PC-3 (cell line): ENCODE measurements around the gene PPFIA1. TPM values are rescaled to one million over a fixed set of nuclear protein-coding genes. Genes with fewer than 3 reads are reported as not detected.

Experiments
- ATAC-seq: fragments of 200-7000 bp; cut with Tn5 transposase; 2 replicates; pipeline ENCODE4 v1.9.1; 2020; ENCODE audit warnings: mild to moderate bottlenecking, moderate library complexity
- BruUV-seq: library from RNA; stranded (reverse); fragments of 400-500 nt; replicated peaks from 2 replicates; lab custom pipeline; 2021; lab: Mats Ljungman, UMichigan
- CTCF ChIA-PET: fragments of 300-600 bp; sonication (Branson Sonifier 250); formaldehyde crosslinking; loops from one replicate; lab custom pipeline; 2022; ENCODE audit warnings: antibody characterized with exemption; lab: Charles Lee
- POLR2A ChIA-PET: fragments of 300-600 bp; sonication (Branson Sonifier 250); formaldehyde crosslinking; loops from one replicate; lab custom pipeline; 2022; ENCODE audit warnings: antibody characterized with exemption; ENCODE audit not compliant: unreplicated experiment; lab: Charles Lee
- DNase-seq: peaks from one replicate; pipeline ENCODE4 v3.0.0-alpha.2; 2015
- H2AFZ ChIP-seq: fragments of 300-600 bp; sonication (generic); 2 replicates; pipeline ENCODE4 v1.6.0; 2016; ENCODE audit warnings: antibody characterized with exemption, low read length
- H3F3A ChIP-seq: fragments of 300-600 bp; sonication (generic); one replicate; pipeline ENCODE4 v1.6.0; 2017; ENCODE audit warnings: antibody characterized with exemption, low read length, control low read depth, mild to moderate bottlenecking; ENCODE audit not compliant: unreplicated experiment
- H3K27ac ChIP-seq: fragments of 300-600 bp; sonication (generic); 2 replicates; pipeline ENCODE4 v1.5.1; 2016; ENCODE audit warnings: mild to moderate bottlenecking, low read length
- H3K27me3 ChIP-seq: fragments of 300-600 bp; sonication (generic); 2 replicates; pipeline ENCODE4 v1.6.1; 2016; ENCODE audit warnings: low read length, mixed read lengths
- H3K36me3 ChIP-seq: fragments of 300-600 bp; sonication (generic); 2 replicates; pipeline ENCODE4 v1.6.1; 2016; ENCODE audit warnings: low read depth, mixed run types, low read length, mixed read lengths
- H3K4me1 ChIP-seq: fragments of 300-600 bp; sonication (generic); 2 replicates; pipeline ENCODE4 v1.5.1; 2016; ENCODE audit warnings: low read length; ENCODE audit not compliant: insufficient read depth
- H3K4me2 ChIP-seq: fragments of 300-600 bp; sonication (generic); 2 replicates; pipeline ENCODE4 v1.6.0; 2016; ENCODE audit warnings: low read length
- H3K4me3 ChIP-seq: fragments of 300-600 bp; sonication (generic); 2 replicates; pipeline ENCODE4 v1.5.1; 2016; ENCODE audit warnings: mild to moderate bottlenecking, low read length, mixed read lengths
- H3K79me2 ChIP-seq: fragments of 300-600 bp; sonication (generic); 2 replicates; pipeline ENCODE4 v1.6.1; 2017; ENCODE audit warnings: low read length, mixed read lengths
- H3K9ac ChIP-seq: fragments of 300-600 bp; sonication (generic); 2 replicates; pipeline ENCODE4 v1.6.0; 2016; ENCODE audit warnings: mild to moderate bottlenecking, low read length
- H3K9me2 ChIP-seq: fragments of 300-600 bp; sonication (generic); replicated peaks from 2 replicates; pipeline ENCODE4 v1.6.1; 2016; ENCODE audit warnings: mixed run types, low read length, mixed read lengths
- H3K9me3 ChIP-seq: fragments of 300-600 bp; sonication (generic); 2 replicates; pipeline ENCODE4 v1.6.1; 2016; ENCODE audit warnings: low read length, mixed read lengths
- H4K20me1 ChIP-seq: fragments of 300-600 bp; sonication (generic); 2 replicates; pipeline ENCODE4 v1.6.1; 2016; ENCODE audit warnings: low read length, mixed read lengths
- EZH2 ChIP-seq: fragments of 300-600 bp; sonication (generic); IDR thresholded peaks from one replicate; pipeline ENCODE4 v1.6.1; 2017; ENCODE audit warnings: antibody characterized with exemption, mild to moderate bottlenecking, low read length; ENCODE audit not compliant: unreplicated experiment
- EZH2phosphoT487 ChIP-seq: fragments of 300-600 bp; sonication (generic); IDR thresholded peaks from 2 replicates; pipeline ENCODE4 v1.6.1; 2018; ENCODE audit warnings: mild to moderate bottlenecking, antibody characterized with exemption, low read length, borderline replicate concordance
- intact Hi-C: fragments of 100-400 bp; cut with micrococcal nuclease; formaldehyde crosslinking; loops from 2 replicates; pipeline ENCODE4 v1.9.0; 2023
- total RNA-seq: library from RNA; depleted of rRNA; stranded (reverse); fragments of >200 nt; gene quantifications from 2 replicates; pipeline ENCODE4 v1.2.3, GENCODE V29; 2014
- TF ChIP-seq, protein P1 (sequence below): fragments of 300-600 bp; sonication (generic); conservative IDR thresholded peaks from 2 replicates; pipeline ENCODE4 v1.5.1; 2017; ENCODE audit warnings: antibody characterized with exemption, low read depth, mild to moderate bottlenecking, low read length

Gene PPFIA1
- total RNA-seq, 1 experiment from 2014 or later: 57.5 TPM

- TF ChIP-seq EZH2 (no peak), EZH2phosphoT487 (no peak)
- TF ChIP-seq, protein P1, sequence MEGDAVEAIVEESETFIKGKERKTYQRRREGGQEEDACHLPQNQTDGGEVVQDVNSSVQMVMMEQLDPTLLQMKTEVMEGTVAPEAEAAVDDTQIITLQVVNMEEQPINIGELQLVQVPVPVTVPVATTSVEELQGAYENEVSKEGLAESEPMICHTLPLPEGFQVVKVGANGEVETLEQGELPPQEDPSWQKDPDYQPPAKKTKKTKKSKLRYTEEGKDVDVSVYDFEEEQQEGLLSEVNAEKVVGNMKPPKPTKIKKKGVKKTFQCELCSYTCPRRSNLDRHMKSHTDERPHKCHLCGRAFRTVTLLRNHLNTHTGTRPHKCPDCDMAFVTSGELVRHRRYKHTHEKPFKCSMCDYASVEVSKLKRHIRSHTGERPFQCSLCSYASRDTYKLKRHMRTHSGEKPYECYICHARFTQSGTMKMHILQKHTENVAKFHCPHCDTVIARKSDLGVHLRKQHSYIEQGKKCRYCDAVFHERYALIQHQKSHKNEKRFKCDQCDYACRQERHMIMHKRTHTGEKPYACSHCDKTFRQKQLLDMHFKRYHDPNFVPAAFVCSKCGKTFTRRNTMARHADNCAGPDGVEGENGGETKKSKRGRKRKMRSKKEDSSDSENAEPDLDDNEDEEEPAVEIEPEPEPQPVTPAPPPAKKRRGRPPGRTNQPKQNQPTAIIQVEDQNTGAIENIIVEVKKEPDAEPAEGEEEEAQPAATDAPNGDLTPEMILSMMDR: no peak
- no peak overlapping the region for H3K4me2 ChIP-seq
- intact Hi-C loops: no loop called here
- no peak overlapping the region for H3K9ac ChIP-seq
- ATAC-seq (peak; percentile 67), DNase-seq (no peak)
- H3K4me1 ChIP-seq: no peaks in the 10 kb centered on the region
- POLR2A ChIA-PET: no interaction called here
- H3K9me3 ChIP-seq: no peaks in the 10 kb centered on the region
- no peaks in the 10 kb centered on the region for H4K20me1 ChIP-seq
- peaks cover 56% of the 10 kb centered on the region for H3K36me3 ChIP-seq
- H3K27me3 ChIP-seq: no peaks in the 10 kb centered on the region
- no peaks in the 10 kb centered on the region for H3F3A ChIP-seq
- CTCF ChIA-PET: no interaction called here
- no peaks in the 10 kb centered on the region for H3K9me2 ChIP-seq
- H3K79me2 ChIP-seq: peaks cover 7% of the 10 kb centered on the region
- no peak overlapping the region for H3K27ac ChIP-seq
- BruUV-seq: no TSS peak
- no peak overlapping the region for H2AFZ ChIP-seq
- H3K4me3 ChIP-seq: no peak overlapping the region
Measured at GRCh38 chr11:70381872-70382861, 111.7 kb downstream of the PPFIA1 start.

GRCh38 chr11:70383664-70384565 is 113.4 kb downstream of the PPFIA1 start:
- no peak overlapping the region for H3K9ac ChIP-seq
- no peaks in the 10 kb centered on the region for H3K27me3 ChIP-seq
- intact Hi-C loops: no loop called here
- no peaks in the 10 kb centered on the region for H3F3A ChIP-seq
- no peaks in the 10 kb centered on the region for H3K9me2 ChIP-seq
- no peak overlapping the region for H3K27ac ChIP-seq
- H4K20me1 ChIP-seq: no peaks in the 10 kb centered on the region
- ATAC-seq (no peak), DNase-seq (no peak)
- TF ChIP-seq EZH2: no peak
- TF ChIP-seq, protein P1: no peak
- TF ChIP-seq EZH2phosphoT487: no peak
- no peak overlapping the region for H2AFZ ChIP-seq
- ChIA-PET CTCF (no interaction called here), POLR2A (no interaction called here)
- peaks cover 7% of the 10 kb centered on the region for H3K79me2 ChIP-seq
- peaks cover 43% of the 10 kb centered on the region for H3K36me3 ChIP-seq
- no peaks in the 10 kb centered on the region for H3K4me1 ChIP-seq
- no peaks in the 10 kb centered on the region for H3K9me3 ChIP-seq
- BruUV-seq: no TSS peak
- no peak overlapping the region for H3K4me2 ChIP-seq
- no peak overlapping the region for H3K4me3 ChIP-seq
